Left ventricle myocardium inferior (tissue), 1 donor: ENCODE measurements around the gene NTN4. TPM values are rescaled to one million over a fixed set of nuclear protein-coding genes. Genes with fewer than 3 reads are reported as not detected.

Source experiments
- DNase-seq: peaks from one replicate; pipeline ENCODE4 v3.0.0-alpha.2; 2020
- H3K27ac ChIP-seq: fragments of 200-600 bp; replicated peaks from 2 replicates; pipeline ENCODE4 v1.8.0; 2021
- H3K27me3 ChIP-seq: fragments of 200-600 bp; 2 replicates; pipeline ENCODE4 v1.8.0; 2021; ENCODE audit warnings: low read depth
- H3K36me3 ChIP-seq: fragments of 200-600 bp; 2 replicates; pipeline ENCODE4 v1.8.0; 2021
- H3K4me1 ChIP-seq: fragments of 200-600 bp; 2 replicates; pipeline ENCODE4 v1.8.0; 2021
- H3K4me3 ChIP-seq: fragments of 200-600 bp; 2 replicates; pipeline ENCODE4 v1.8.0; 2021; ENCODE audit warnings: mild to moderate bottlenecking, moderate library complexity
- H3K9me3 ChIP-seq: fragments of 200-600 bp; replicated peaks from 2 replicates; pipeline ENCODE4 v1.8.0; 2021
- intact Hi-C: fragments of 100-400 bp; cut with micrococcal nuclease; formaldehyde crosslinking; loops from one replicate; pipeline ENCODE4 v1.11.0; 2022
- total RNA-seq: library from RNA; stranded (reverse); fragmentation: NEBNext Ultra II Directional; extraction: Animal tissue kit (Norgen Biotek cat#: 25700); gene quantifications from one replicate; pipeline ENCODE4 v1.2.1, GENCODE V29; 2021
- TF ChIP-seq, protein P1 (sequence below): fragments of 200-600 bp; IDR thresholded peaks from 2 replicates; pipeline ENCODE4 v1.8.0; 2021; ENCODE audit warnings: antibody characterized with exemption, mild to moderate bottlenecking, borderline replicate concordance
- donor health status: DM: no; HTN: yes; CAD: no; lungs with severe emphysema.

Gene NTN4
- total RNA-seq, 1 donor from 2014 or later = 76.8 TPM

- no peaks in the 10 kb centered on the region for H3K36me3 ChIP-seq
- no peaks in the 10 kb centered on the region for H3K9me3 ChIP-seq
- no peaks in the 10 kb centered on the region for H3K27me3 ChIP-seq
- TF ChIP-seq, protein P1, sequence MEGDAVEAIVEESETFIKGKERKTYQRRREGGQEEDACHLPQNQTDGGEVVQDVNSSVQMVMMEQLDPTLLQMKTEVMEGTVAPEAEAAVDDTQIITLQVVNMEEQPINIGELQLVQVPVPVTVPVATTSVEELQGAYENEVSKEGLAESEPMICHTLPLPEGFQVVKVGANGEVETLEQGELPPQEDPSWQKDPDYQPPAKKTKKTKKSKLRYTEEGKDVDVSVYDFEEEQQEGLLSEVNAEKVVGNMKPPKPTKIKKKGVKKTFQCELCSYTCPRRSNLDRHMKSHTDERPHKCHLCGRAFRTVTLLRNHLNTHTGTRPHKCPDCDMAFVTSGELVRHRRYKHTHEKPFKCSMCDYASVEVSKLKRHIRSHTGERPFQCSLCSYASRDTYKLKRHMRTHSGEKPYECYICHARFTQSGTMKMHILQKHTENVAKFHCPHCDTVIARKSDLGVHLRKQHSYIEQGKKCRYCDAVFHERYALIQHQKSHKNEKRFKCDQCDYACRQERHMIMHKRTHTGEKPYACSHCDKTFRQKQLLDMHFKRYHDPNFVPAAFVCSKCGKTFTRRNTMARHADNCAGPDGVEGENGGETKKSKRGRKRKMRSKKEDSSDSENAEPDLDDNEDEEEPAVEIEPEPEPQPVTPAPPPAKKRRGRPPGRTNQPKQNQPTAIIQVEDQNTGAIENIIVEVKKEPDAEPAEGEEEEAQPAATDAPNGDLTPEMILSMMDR = no peak
- no peak overlapping the region for H3K4me3 ChIP-seq
- DNase-seq = no peak
- intact Hi-C loops = no loop called here
- peaks cover 2% of the 10 kb centered on the region for H3K4me1 ChIP-seq
- no peak overlapping the region for H3K27ac ChIP-seq
Measured at GRCh38 chr12:95810411-95810810, 19.8 kb upstream of the NTN4 start.

DNA sequence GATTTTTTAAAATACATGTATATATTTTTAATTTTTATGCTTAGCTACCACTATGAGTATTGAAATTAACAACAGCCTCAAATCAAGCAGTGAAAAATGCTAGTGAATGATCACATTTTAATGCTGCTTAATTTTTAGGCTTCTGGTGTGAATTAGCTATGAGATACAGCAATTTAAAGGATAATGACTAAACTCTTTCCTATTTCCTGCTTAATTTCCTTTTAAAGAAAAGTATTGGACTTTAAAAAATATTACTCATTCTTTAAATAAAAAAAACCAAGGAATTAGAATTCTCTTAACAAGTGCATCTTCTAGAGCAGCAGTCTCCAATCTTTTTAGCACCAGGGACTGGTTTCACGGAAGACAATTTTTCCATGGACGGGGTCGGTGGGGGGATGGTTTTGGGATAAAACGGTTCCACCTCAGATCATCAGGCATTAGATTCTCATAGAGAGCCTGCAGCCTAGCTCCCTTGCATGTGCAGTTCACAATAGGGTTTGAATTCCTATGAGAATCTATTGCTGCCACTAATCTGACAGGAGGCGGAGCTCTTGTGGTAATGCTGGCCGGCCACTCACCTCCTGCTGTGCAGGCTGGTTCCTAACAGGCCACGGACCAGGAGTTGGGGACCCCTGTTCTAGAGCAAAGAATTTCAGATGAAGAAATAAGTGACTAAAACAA is 18.6 kb upstream of the NTN4 start:
- intact Hi-C loops = no loop called here
- DNase-seq = no peak
- no peak overlapping the region for H3K27ac ChIP-seq
- TF ChIP-seq, protein P1 = no peak
- no peak overlapping the region for H3K4me3 ChIP-seq
- no peaks in the 10 kb centered on the region for H3K36me3 ChIP-seq
- H3K9me3 ChIP-seq = no peaks in the 10 kb centered on the region
- no peaks in the 10 kb centered on the region for H3K27me3 ChIP-seq
- H3K4me1 ChIP-seq = peaks cover 2% of the 10 kb centered on the region

DNA sequence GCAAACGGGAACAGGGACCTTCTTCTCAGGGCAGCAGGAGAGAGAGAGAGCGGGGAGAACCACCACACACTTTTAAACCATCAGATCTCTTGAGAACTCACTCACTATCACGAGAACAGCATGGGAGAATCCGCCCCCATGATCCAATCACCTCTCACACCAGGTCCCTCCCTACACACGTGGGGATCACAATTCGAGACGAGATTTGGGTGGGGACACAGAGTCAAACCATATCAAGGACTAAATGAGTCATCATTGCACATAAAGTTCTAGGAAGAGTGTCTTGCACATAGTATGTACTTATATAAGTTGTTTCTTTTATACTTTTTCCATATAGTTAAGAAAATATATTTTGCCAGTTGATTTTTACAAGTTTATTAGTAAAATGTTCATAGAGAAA is 17.6 kb upstream of the NTN4 start:
- Histone ChIP-seq H3K4me1 (peaks cover 6% of the 10 kb centered on the region), H3K27me3 (no peaks in the 10 kb centered on the region), H3K4me3 (no peak overlapping the region), H3K9me3 (no peaks in the 10 kb centered on the region), H3K27ac (no peak overlapping the region), H3K36me3 (no peaks in the 10 kb centered on the region)
- DNase-seq = no peak
- TF ChIP-seq, protein P1 = no peak
- intact Hi-C loops = no loop called here

- no peaks in the 10 kb centered on the region for H3K27me3 ChIP-seq
- H3K27ac ChIP-seq = peak overlapping the region; percentile 25
- intact Hi-C loops = no loop called here
- TF ChIP-seq, protein P1 = no peak
- DNase-seq = no peak
- no peaks in the 10 kb centered on the region for H3K9me3 ChIP-seq
- peaks cover 6% of the 10 kb centered on the region for H3K4me1 ChIP-seq
- H3K4me3 ChIP-seq = no peak overlapping the region
- no peaks in the 10 kb centered on the region for H3K36me3 ChIP-seq
Measured at GRCh38 chr12:95805864-95806671, 15.5 kb upstream of the NTN4 start.

GRCh38 chr12:95804291-95804690 is 13.7 kb upstream of the NTN4 start:
- no peak overlapping the region for H3K4me3 ChIP-seq
- no peaks in the 10 kb centered on the region for H3K36me3 ChIP-seq
- DNase-seq = no peak
- TF ChIP-seq, protein P1 = no peak
- no peaks in the 10 kb centered on the region for H3K27me3 ChIP-seq
- H3K9me3 ChIP-seq = no peaks in the 10 kb centered on the region
- H3K4me1 ChIP-seq = peaks cover 6% of the 10 kb centered on the region
- intact Hi-C loops = no loop called here
- no peak overlapping the region for H3K27ac ChIP-seq
